ENCODE measurements around the gene TEDC2. TPM values are rescaled to one million over a fixed set of nuclear protein-coding genes. Genes with fewer than 3 reads are reported as not detected.
A peak's percentile ranks its signal among the peaks of the same experiment; 100 is the strongest.

The TEDC2 gene
- total RNA-seq, 3 donors from 2014 or later (not counting 1 experiment from before 2014, with no cell fraction given): 0.47 to 2.2 (median 0.55) TPM

DNA sequence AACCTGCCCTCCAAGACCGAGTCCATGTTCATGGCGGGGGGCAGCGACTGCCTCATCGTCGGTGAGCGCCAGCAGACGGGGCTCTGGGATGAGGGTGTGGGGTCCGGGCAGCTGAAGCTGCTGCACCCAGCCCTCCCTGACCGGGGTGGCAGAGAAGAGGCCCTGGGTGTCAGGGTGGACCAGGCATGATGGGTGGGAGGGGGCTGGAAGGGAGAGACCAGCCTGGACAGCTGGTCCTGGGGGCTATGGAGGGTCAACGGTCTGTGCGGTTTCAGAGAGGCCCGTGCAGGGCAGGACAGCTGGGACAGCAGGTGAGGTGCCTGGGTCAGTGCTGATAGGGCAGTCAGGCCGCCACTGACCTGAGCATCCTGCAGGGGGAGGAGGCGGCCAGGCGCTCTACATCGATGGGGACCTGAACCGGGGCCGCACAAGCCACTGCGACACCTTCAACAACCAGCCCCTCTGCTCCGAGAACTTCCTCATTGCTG is 40.6 kb downstream of the TEDC2 start:
- H3K9me3 ChIP-seq (ENCODE audit: control insufficient read depth, insufficient read depth, low read length): no peaks in the 10 kb centered on the region
- TF ChIP-seq, protein P1, sequence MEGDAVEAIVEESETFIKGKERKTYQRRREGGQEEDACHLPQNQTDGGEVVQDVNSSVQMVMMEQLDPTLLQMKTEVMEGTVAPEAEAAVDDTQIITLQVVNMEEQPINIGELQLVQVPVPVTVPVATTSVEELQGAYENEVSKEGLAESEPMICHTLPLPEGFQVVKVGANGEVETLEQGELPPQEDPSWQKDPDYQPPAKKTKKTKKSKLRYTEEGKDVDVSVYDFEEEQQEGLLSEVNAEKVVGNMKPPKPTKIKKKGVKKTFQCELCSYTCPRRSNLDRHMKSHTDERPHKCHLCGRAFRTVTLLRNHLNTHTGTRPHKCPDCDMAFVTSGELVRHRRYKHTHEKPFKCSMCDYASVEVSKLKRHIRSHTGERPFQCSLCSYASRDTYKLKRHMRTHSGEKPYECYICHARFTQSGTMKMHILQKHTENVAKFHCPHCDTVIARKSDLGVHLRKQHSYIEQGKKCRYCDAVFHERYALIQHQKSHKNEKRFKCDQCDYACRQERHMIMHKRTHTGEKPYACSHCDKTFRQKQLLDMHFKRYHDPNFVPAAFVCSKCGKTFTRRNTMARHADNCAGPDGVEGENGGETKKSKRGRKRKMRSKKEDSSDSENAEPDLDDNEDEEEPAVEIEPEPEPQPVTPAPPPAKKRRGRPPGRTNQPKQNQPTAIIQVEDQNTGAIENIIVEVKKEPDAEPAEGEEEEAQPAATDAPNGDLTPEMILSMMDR (IDR thresholded peaks at IDR 0.05): no peak
- H3K4me3 Mint-ChIP-seq: no peak overlapping the region
- H3K4me3 ChIP-seq (ENCODE audit: low read length): no peak overlapping the region
- no peaks in the 10 kb centered on the region for H3K27me3 Mint-ChIP-seq (ENCODE audit: low read depth in 2 of 2)
- WGBS (ENCODE audit: insufficient coverage): 91% methylated on average over 20 of the region's 20 CpGs
- H3K27ac Mint-ChIP-seq: no peak overlapping the region
- H3K4me1 ChIP-seq (ENCODE audit: control insufficient read depth, insufficient read depth, low read length): peaks cover 11% of the 10 kb centered on the region
- DNase-seq (no peak), ATAC-seq (no peak)
- H3K36me3 Mint-ChIP-seq: no peaks in the 10 kb centered on the region
- H3K9me3 Mint-ChIP-seq: no peaks in the 10 kb centered on the region
- H3K27me3 ChIP-seq (ENCODE audit: control insufficient read depth, insufficient read depth, low read length): no peaks in the 10 kb centered on the region
- H3K36me3 ChIP-seq (ENCODE audit: control insufficient read depth, insufficient read depth, low read length): peaks cover 6% of the 10 kb centered on the region
- peaks cover 0 to 4% of the 10 kb centered on the region in 2 donors for H3K4me1 Mint-ChIP-seq
- H3K27ac ChIP-seq (ENCODE audit: low read length): no peak overlapping the region
- intact Hi-C loops (cut with micrococcal nuclease): no loop called here

DNA sequence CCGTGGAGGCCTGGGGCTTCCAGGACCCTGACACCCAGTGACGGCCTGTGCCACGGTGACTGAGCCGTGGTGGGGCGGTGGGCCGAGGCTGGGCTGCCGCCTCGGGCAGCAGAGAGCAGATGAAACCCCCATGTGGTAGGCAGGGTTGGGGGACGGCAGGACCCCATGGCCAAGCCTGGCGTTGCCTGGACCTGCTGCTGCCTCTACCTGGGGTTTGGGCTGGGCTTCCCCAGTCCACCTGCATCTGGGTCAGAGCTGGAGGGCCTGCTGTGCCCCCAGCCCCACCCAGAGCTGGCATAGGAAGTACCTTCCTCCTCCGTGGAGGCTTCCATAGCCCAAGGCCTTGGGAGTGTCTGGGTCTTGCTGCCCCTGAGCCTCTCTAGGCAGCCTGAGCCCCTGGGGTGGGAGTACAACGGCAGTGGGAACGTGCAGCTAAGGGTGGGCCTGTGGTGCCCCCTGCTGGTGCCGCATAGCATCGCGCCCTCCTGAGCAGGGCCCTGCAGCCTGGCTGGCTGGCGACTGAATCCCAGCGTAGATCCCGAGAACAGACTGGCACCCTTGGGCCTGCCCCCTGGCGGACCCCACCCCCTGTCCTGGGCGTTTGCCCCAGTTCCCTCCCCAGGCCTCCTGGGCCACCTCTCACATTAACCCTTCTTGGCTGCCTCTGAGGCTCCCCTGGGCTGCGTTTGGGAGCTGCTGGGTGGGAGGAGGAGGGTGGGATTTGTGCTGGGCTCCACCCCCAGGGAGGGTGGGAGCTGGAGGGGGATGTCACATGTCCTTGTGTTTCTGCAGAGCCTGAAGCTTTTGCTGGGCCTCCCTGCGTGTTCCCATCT is 41.2 kb downstream of the TEDC2 start:
- TF ChIP-seq, protein P1 (IDR thresholded peaks at IDR 0.05): peak; percentile 91
- ATAC-seq: peak; percentile 94 to 100 (median 98)
- intact Hi-C loops (cut with micrococcal nuclease): no loop called here
- Histone ChIP-seq H3K36me3 (ENCODE audit: control insufficient read depth, insufficient read depth, low read length) (peaks cover 5% of the 10 kb centered on the region), H3K9me3 (ENCODE audit: control insufficient read depth, insufficient read depth, low read length) (no peaks in the 10 kb centered on the region), H3K4me3 (ENCODE audit: low read length) (no peak overlapping the region), H3K27ac (ENCODE audit: low read length) (no peak overlapping the region), H3K27me3 (ENCODE audit: control insufficient read depth, insufficient read depth, low read length) (no peaks in the 10 kb centered on the region), H3K4me1 (ENCODE audit: control insufficient read depth, insufficient read depth, low read length) (peaks cover 11% of the 10 kb centered on the region)
- no peaks in the 10 kb centered on the region for H3K36me3 Mint-ChIP-seq
- H3K4me1 Mint-ChIP-seq: peaks cover 0 to 4% of the 10 kb centered on the region in 2 donors
- no peaks in the 10 kb centered on the region for H3K9me3 Mint-ChIP-seq
- no peak overlapping the region for H3K4me3 Mint-ChIP-seq
- DNase-seq: peak; percentile 81 to 89
- H3K27me3 Mint-ChIP-seq (ENCODE audit: low read depth in 2 of 2): no peaks in the 10 kb centered on the region
- H3K27ac Mint-ChIP-seq: no peak overlapping the region
- 44% methylated on average over 22 of the region's 23 CpGs for WGBS (ENCODE audit: insufficient coverage)

DNA sequence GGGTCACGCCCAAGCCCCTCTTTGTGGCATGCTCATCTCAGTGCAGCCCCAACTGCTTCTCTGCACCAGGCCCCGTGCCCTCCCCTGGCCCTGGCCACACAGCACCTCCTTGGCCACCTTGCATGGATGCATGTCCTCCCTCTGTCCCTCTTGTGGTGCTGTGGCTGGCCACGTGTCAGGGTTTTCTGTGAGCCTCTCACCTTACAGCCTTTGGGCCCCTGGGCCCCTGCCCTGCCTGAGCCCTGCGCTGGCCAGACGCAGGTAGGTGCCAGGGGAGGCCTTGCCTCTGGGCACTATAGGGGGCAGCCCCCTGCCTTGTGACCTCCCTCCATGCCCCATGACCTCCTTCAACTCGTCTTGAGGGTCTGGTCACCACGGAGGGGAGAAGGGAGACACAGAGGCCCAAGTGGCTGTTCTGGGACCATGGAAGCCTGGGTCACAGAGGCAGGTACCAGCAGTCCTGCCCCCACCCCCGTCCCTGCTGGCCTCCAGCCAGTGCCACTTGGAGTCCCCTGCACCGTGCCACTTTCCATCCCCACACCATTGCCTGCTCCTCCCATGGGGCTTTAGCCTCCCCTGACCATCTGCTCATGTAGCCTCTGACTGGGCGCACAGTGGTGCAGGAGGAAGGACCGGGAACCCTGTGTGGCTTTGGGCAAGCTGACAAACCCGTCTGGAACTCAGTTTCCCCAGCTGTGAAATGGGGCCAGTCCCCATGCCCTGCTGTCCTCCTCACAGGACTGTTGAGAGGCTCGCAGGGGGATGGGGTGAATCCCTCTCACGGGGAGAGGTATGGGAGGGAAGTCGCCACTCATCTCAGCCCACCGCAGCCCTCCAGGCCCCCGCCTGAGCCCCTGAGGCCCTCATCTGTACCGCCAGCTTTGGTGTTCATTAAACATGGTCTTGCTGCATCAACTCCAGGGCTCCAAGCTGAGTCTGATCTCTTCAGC is 42.3 kb downstream of the TEDC2 start:
- no peak for ATAC-seq
- no peaks in the 10 kb centered on the region for H3K27me3 ChIP-seq (ENCODE audit: control insufficient read depth, insufficient read depth, low read length)
- Mint-ChIP-seq H3K27ac (no peak overlapping the region), H3K27me3 (ENCODE audit: low read depth in 2 of 2) (no peaks in the 10 kb centered on the region), H3K9me3 (no peaks in the 10 kb centered on the region), H3K4me1 (peaks cover 0 to 8% of the 10 kb centered on the region in 2 donors), H3K36me3 (no peaks in the 10 kb centered on the region), H3K4me3 (no peak overlapping the region)
- H3K4me3 ChIP-seq (ENCODE audit: low read length): no peak overlapping the region
- no peak overlapping the region for H3K27ac ChIP-seq (ENCODE audit: low read length)
- no peaks in the 10 kb centered on the region for H3K36me3 ChIP-seq (ENCODE audit: control insufficient read depth, insufficient read depth, low read length)
- H3K4me1 ChIP-seq (ENCODE audit: control insufficient read depth, insufficient read depth, low read length): peaks cover 19% of the 10 kb centered on the region
- intact Hi-C loops (cut with micrococcal nuclease): no loop called here
- H3K9me3 ChIP-seq (ENCODE audit: control insufficient read depth, insufficient read depth, low read length): no peaks in the 10 kb centered on the region
- DNase-seq: no peak
- TF ChIP-seq, protein P1 (IDR thresholded peaks at IDR 0.05): no peak
- WGBS (ENCODE audit: insufficient coverage): 87% methylated on average over 18 of the region's 18 CpGs
